SK-N-SH treated with all-trans-retinoic acid at 6 μM for 48 hours (cell line): ENCODE measurements around the gene TMEM163.

Source experiments
- ATAC-seq: fragments of 200-7000 bp; cut with Tn5 transposase; 3 replicates; pipeline ENCODE4 v1.9.1; 2020; ENCODE audit warnings: mild to moderate bottlenecking, moderate library complexity
- ARNTL ChIP-seq: fragments of 450-650 bp; formaldehyde crosslinking; IDR thresholded peaks from 2 replicates; pipeline ENCODE4 v1.5.0; 2020; ENCODE audit warnings: low read depth, mild to moderate bottlenecking, moderate library complexity, borderline replicate concordance
- BACH2 ChIP-seq: fragments of 250-450 bp; sonication (Bioruptor Pico); IDR thresholded peaks from 2 replicates; pipeline ENCODE4 v1.9.0; 2021; ENCODE audit warnings: mild to moderate bottlenecking, borderline replicate concordance
- CSDC2 ChIP-seq: fragments of 250-450 bp; sonication (Bioruptor Pico); IDR thresholded peaks from 2 replicates; pipeline ENCODE4 v1.5.0; 2020; ENCODE audit warnings: mild to moderate bottlenecking, moderate library complexity
- ESRRG ChIP-seq: fragments of 250-450 bp; sonication (Bioruptor Pico); IDR thresholded peaks from 2 replicates; pipeline ENCODE4 v1.6.1; 2021; ENCODE audit warnings: mild to moderate bottlenecking
- GLIS3 ChIP-seq: fragments of 250-450 bp; sonication (Bioruptor Pico); IDR thresholded peaks from 2 replicates; pipeline ENCODE4 v1.5.0; 2020; ENCODE audit warnings: mild to moderate bottlenecking, moderate library complexity
- ISL1 ChIP-seq: fragments of 250-450 bp; sonication (Bioruptor Pico); IDR thresholded peaks from 2 replicates; pipeline ENCODE4 v2.1.2; 2022; ENCODE audit warnings: mild to moderate bottlenecking, moderate library complexity
- OSR1 ChIP-seq: fragments of 250-450 bp; sonication (Bioruptor Pico); IDR thresholded peaks from 2 replicates; pipeline ENCODE4 v1.8.0; 2022; ENCODE audit warnings: moderate library complexity, mild to moderate bottlenecking, inconsistent platforms
- PPARA ChIP-seq: fragments of 250-450 bp; sonication (Bioruptor Pico); IDR thresholded peaks from 2 replicates; pipeline ENCODE4 v1.5.0; 2020; ENCODE audit warnings: mild to moderate bottlenecking, borderline replicate concordance
- RARB ChIP-seq: fragments of 250-450 bp; sonication (Bioruptor Pico); IDR thresholded peaks from 2 replicates; pipeline ENCODE4 v1.8.0; 2021; ENCODE audit warnings: mild to moderate bottlenecking, moderate library complexity
- SNAI2 ChIP-seq: fragments of 250-450 bp; sonication (Bioruptor Pico); IDR thresholded peaks from 2 replicates; pipeline ENCODE4 v1.5.0; 2020; ENCODE audit warnings: mild to moderate bottlenecking, moderate library complexity
- TOX ChIP-seq: fragments of 250-450 bp; sonication (Bioruptor Pico); IDR thresholded peaks from 2 replicates; pipeline ENCODE4 v1.8.0; 2021; ENCODE audit warnings: mild to moderate bottlenecking, moderate library complexity, borderline replicate concordance
- ZC3H10 ChIP-seq: fragments of 250-450 bp; sonication (Bioruptor Pico); IDR thresholded peaks from 2 replicates; pipeline ENCODE4 v1.5.1; 2021; ENCODE audit warnings: mild to moderate bottlenecking, moderate library complexity
- ZFP3 ChIP-seq: fragments of 250-450 bp; sonication (Bioruptor Pico); IDR thresholded peaks from 2 replicates; pipeline ENCODE4 v1.5.0; 2020; ENCODE audit warnings: mild to moderate bottlenecking, moderate library complexity
- ZNF70 ChIP-seq: fragments of 450-650 bp; formaldehyde crosslinking; IDR thresholded peaks from 2 replicates; pipeline ENCODE4 v1.5.0; 2020; ENCODE audit warnings: mild to moderate bottlenecking, moderate library complexity
- ZNF8 ChIP-seq: fragments of 450-650 bp; formaldehyde crosslinking; IDR thresholded peaks from 2 replicates; pipeline ENCODE4 v1.5.0; 2020; ENCODE audit warnings: mild to moderate bottlenecking, moderate library complexity
- TF ChIP-seq, protein P1 (sequence below): fragments of 250-450 bp; sonication (Bioruptor Pico); IDR thresholded peaks from 2 replicates; pipeline ENCODE4 v1.5.0; 2020; ENCODE audit warnings: mild to moderate bottlenecking, moderate library complexity
- TF ChIP-seq, protein P2 (sequence below): fragments of 250-450 bp; sonication (Bioruptor Pico); IDR thresholded peaks from 2 replicates; pipeline ENCODE4 v1.5.1; 2020; ENCODE audit warnings: low read depth, mild to moderate bottlenecking, moderate library complexity
- TF ChIP-seq, protein P3 (sequence below): fragments of 250-450 bp; sonication (Bioruptor Pico); IDR thresholded peaks from 2 replicates; pipeline ENCODE4 v1.8.0; 2021; ENCODE audit warnings: low read depth, mild to moderate bottlenecking, moderate library complexity, borderline replicate concordance
- TF ChIP-seq, protein P4 (sequence below): fragments of 250-450 bp; sonication (Bioruptor Pico); IDR thresholded peaks from 2 replicates; pipeline ENCODE4 v1.8.0; 2020; ENCODE audit warnings: mild to moderate bottlenecking, moderate library complexity, borderline replicate concordance
- TF ChIP-seq, protein P5 (sequence below): fragments of 250-450 bp; sonication (Bioruptor Pico); IDR thresholded peaks from 2 replicates; pipeline ENCODE4 v1.5.1; 2021; ENCODE audit warnings: mild to moderate bottlenecking, moderate library complexity

The TMEM163 gene

DNA sequence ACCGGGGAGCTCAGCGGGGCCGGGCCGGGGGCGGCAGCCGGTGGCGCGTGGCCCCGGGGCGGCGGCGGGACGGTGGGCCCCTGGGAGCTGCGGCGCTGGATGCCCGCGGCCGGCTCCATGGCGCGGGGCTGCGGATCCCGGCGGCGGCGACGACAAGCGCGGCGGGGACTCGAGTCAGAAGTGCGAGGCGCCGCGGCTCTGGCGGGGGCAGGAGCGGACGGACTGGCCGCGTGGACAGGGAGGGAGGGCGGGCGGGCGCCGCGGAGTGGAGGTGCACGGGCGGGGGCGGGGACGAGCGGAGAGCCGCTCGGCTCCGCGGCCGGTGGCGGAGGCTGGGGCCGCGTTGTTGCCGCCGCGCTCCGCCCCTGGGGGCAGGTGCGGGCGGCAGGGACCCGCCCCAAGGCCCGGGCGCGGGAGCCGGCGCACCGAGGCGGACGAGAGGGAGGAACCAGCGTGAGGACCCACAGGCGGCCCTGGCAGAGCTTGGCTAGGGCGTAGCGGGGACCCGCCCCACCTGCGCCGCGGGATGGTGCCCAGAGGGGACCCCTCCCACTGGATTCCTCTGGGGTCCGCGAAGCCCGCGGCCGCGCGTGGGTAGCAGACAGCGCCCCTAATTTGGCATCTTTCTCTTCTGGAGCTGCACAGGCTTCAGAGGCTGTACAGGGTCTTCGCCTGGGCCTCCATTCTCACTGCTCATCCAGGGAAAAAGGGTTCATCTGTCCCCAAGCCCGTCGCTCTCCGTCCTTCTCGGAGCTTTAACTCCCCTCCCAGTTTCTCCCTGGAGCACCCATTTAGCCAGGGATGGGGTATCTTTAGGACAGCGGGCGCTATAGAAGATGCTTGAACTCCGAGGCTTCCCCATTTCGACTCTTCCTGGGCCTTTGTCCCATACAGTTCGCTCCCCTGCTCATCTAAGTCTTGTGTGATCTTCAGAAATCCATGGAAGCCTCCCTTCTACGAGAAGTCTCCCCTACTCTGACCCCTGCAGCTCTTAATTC is at the start of gene TMEM163:
Gene TMEM163, minus strand, starts transcription at position 184 of the 998 bp plus-strand sequence.
- ATAC-seq: no peak
- TF ChIP-seq ZC3H10 (CRISPR knock-in tag) (no peak), GLIS3 (no peak), ESRRG (CRISPR knock-in tag) (no peak), RARB (CRISPR knock-in tag) (no peak), ISL1 (no peak), CSDC2 (CRISPR knock-in tag) (no peak), TOX (no peak), PPARA (CRISPR knock-in tag) (no peak), OSR1 (no peak), SNAI2 (CRISPR knock-in tag) (no peak), ZFP3 (no peak), ARNTL (CRISPR knock-in tag) (no peak)
- TF ChIP-seq, protein P1, sequence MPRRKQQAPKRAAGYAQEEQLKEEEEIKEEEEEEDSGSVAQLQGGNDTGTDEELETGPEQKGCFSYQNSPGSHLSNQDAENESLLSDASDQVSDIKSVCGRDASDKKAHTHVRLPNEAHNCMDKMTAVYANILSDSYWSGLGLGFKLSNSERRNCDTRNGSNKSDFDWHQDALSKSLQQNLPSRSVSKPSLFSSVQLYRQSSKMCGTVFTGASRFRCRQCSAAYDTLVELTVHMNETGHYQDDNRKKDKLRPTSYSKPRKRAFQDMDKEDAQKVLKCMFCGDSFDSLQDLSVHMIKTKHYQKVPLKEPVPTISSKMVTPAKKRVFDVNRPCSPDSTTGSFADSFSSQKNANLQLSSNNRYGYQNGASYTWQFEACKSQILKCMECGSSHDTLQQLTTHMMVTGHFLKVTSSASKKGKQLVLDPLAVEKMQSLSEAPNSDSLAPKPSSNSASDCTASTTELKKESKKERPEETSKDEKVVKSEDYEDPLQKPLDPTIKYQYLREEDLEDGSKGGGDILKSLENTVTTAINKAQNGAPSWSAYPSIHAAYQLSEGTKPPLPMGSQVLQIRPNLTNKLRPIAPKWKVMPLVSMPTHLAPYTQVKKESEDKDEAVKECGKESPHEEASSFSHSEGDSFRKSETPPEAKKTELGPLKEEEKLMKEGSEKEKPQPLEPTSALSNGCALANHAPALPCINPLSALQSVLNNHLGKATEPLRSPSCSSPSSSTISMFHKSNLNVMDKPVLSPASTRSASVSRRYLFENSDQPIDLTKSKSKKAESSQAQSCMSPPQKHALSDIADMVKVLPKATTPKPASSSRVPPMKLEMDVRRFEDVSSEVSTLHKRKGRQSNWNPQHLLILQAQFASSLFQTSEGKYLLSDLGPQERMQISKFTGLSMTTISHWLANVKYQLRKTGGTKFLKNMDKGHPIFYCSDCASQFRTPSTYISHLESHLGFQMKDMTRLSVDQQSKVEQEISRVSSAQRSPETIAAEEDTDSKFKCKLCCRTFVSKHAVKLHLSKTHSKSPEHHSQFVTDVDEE (CRISPR knock-in tag): no peak
- TF ChIP-seq, protein P2, sequence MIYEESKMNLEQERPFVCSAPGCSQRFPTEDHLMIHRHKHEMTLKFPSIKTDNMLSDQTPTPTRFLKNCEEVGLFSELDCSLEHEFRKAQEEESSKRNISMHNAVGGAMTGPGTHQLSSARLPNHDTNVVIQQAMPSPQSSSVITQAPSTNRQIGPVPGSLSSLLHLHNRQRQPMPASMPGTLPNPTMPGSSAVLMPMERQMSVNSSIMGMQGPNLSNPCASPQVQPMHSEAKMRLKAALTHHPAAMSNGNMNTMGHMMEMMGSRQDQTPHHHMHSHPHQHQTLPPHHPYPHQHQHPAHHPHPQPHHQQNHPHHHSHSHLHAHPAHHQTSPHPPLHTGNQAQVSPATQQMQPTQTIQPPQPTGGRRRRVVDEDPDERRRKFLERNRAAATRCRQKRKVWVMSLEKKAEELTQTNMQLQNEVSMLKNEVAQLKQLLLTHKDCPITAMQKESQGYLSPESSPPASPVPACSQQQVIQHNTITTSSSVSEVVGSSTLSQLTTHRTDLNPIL (CRISPR knock-in tag): no peak
- TF ChIP-seq, protein P3, sequence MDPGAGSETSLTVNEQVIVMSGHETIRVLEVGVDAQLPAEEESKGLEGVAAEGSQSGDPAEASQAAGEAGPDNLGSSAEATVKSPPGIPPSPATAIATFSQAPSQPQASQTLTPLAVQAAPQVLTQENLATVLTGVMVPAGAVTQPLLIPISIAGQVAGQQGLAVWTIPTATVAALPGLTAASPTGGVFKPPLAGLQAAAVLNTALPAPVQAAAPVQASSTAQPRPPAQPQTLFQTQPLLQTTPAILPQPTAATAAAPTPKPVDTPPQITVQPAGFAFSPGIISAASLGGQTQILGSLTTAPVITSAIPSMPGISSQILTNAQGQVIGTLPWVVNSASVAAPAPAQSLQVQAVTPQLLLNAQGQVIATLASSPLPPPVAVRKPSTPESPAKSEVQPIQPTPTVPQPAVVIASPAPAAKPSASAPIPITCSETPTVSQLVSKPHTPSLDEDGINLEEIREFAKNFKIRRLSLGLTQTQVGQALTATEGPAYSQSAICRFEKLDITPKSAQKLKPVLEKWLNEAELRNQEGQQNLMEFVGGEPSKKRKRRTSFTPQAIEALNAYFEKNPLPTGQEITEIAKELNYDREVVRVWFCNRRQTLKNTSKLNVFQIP (CRISPR knock-in tag): no peak

DNA sequence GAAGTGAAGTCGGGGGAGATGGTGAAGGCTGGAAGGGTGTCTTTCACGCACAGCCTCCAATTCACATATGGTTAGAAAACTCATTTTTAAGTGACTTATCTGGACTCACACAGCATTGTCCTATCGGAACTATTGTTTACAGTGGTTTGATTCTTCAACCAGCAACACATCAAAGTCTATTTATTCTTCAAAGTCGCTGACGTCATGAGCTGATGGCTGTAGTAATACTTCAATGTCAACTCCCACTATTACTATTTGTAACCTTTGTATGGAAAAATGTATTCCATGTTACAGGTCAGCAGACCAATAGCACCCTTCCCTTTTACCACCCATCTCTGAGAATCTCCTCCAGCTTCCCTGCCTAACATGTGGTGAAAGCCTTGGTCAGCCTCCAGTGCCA is 47.8 kb upstream of the TMEM163 start:
- no peak for ATAC-seq
- no peak for TF ChIP-seq ZFP3
- TF ChIP-seq GLIS3: no peak
- TF ChIP-seq ISL1: no peak
- TF ChIP-seq, protein P1 (CRISPR knock-in tag): no peak
- TF ChIP-seq ZNF70 (CRISPR knock-in tag): no peak
- no peak for TF ChIP-seq TOX
- TF ChIP-seq ARNTL (CRISPR knock-in tag): no peak
- TF ChIP-seq, protein P4, sequence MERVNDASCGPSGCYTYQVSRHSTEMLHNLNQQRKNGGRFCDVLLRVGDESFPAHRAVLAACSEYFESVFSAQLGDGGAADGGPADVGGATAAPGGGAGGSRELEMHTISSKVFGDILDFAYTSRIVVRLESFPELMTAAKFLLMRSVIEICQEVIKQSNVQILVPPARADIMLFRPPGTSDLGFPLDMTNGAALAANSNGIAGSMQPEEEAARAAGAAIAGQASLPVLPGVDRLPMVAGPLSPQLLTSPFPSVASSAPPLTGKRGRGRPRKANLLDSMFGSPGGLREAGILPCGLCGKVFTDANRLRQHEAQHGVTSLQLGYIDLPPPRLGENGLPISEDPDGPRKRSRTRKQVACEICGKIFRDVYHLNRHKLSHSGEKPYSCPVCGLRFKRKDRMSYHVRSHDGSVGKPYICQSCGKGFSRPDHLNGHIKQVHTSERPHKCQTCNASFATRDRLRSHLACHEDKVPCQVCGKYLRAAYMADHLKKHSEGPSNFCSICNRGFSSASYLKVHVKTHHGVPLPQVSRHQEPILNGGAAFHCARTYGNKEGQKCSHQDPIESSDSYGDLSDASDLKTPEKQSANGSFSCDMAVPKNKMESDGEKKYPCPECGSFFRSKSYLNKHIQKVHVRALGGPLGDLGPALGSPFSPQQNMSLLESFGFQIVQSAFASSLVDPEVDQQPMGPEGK (CRISPR knock-in tag): no peak
- no peak for TF ChIP-seq PPARA (CRISPR knock-in tag)
- TF ChIP-seq, protein P5, sequence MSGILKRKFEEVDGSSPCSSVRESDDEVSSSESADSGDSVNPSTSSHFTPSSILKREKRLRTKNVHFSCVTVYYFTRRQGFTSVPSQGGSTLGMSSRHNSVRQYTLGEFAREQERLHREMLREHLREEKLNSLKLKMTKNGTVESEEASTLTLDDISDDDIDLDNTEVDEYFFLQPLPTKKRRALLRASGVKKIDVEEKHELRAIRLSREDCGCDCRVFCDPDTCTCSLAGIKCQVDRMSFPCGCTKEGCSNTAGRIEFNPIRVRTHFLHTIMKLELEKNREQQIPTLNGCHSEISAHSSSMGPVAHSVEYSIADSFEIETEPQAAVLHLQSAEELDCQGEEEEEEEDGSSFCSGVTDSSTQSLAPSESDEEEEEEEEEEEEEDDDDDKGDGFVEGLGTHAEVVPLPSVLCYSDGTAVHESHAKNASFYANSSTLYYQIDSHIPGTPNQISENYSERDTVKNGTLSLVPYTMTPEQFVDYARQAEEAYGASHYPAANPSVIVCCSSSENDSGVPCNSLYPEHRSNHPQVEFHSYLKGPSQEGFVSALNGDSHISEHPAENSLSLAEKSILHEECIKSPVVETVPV (CRISPR knock-in tag): no peak
- no peak for TF ChIP-seq SNAI2 (CRISPR knock-in tag)
- no peak for TF ChIP-seq BACH2 (CRISPR knock-in tag)
- no peak for TF ChIP-seq ZNF8
